HG02973 (cell line): ENCODE measurements around the gene SEC14L6.

Experiments
- ATAC-seq: cut with Tn5 transposase; IDR thresholded peaks from one replicate; pipeline ENCODE4 v1.9.1; 2021; ENCODE audit warnings: moderate library complexity; ENCODE audit not compliant: unreplicated experiment

SEC14L6 gene

GRCh38 chr22:30538280-30538679, 8.3 kb downstream of the SEC14L6 start:
- ATAC-seq, result no peak

- no peak for ATAC-seq
Measured at GRCh38 chr22:30537083-30537731, 9.3 kb downstream of the SEC14L6 start.

GRCh38 chr22:30535182-30535581, 11.4 kb downstream of the SEC14L6 start:
- ATAC-seq, result no peak

GRCh38 chr22:30531651-30532608, 14.6 kb downstream of the SEC14L6 start:
- no peak for ATAC-seq

GRCh38 chr22:30526656-30527055, 19.9 kb downstream of the SEC14L6 start:
- ATAC-seq, result no peak

- no peak for ATAC-seq
Measured at GRCh38 chr22:30523646-30524489, 22.7 kb downstream of the SEC14L6 start.

GRCh38 chr22:30521368-30522156, 25.0 kb downstream of the SEC14L6 start:
- ATAC-seq, result no peak

- no peak for ATAC-seq
Measured at GRCh38 chr22:30519842-30520425, 26.6 kb downstream of the SEC14L6 start.

GRCh38 chr22:30516731-30517130, 29.8 kb downstream of the SEC14L6 start:
- ATAC-seq, result no peak

- ATAC-seq, result no peak
Measured at GRCh38 chr22:30516273-30516672, 30.3 kb downstream of the SEC14L6 start.

- ATAC-seq, result no peak
Measured at GRCh38 chr22:30514252-30514651, 32.3 kb downstream of the SEC14L6 start.

- no peak for ATAC-seq
Measured at GRCh38 chr22:30513462-30513861, 33.1 kb downstream of the SEC14L6 start.

- no peak for ATAC-seq
Measured at GRCh38 chr22:30511911-30512310, 34.6 kb downstream of the SEC14L6 start.

- no peak for ATAC-seq
Measured at GRCh38 chr22:30511109-30511508, 35.4 kb downstream of the SEC14L6 start.

GRCh38 chr22:30508216-30508615, 38.3 kb downstream of the SEC14L6 start:
- ATAC-seq, result no peak

GRCh38 chr22:30507670-30508069, 38.9 kb downstream of the SEC14L6 start:
- no peak for ATAC-seq

- ATAC-seq, result no peak
Measured at GRCh38 chr22:30506507-30506968, 40.0 kb downstream of the SEC14L6 start.

- no peak for ATAC-seq
Measured at GRCh38 chr22:30503551-30503950, 43.0 kb downstream of the SEC14L6 start.

- no peak for ATAC-seq
Measured at GRCh38 chr22:30502911-30503310, 43.6 kb downstream of the SEC14L6 start.

GRCh38 chr22:30502153-30502552, 44.4 kb downstream of the SEC14L6 start:
- no peak for ATAC-seq
